OCI-LY3 (cell line): Measurements from ENCODE around the gene CCDC6.

Experiments
- H2AFZ ChIP-seq: fragments of 200-600, 300-600 bp; shearing (Covaris generic); 2 replicates; pipeline ENCODE4 v1.6.0; 2014; ENCODE audit warnings: antibody characterized with exemption, low read depth, low read length
- H3K27ac ChIP-seq: fragments of 200-600, 300-600 bp; sonication (generic); 2 replicates; pipeline ENCODE4 v1.5.1; 2014; ENCODE audit warnings: mild to moderate bottlenecking, low read length, moderate library complexity, mixed read lengths
- H3K27me3 ChIP-seq: fragments of 200-600, 300-600 bp; sonication (generic); 2 replicates; pipeline ENCODE4 v1.6.1; 2014; ENCODE audit warnings: low read depth, low read length, mixed read lengths
- H3K36me3 ChIP-seq: fragments of 200-600, 300-600 bp; sonication (generic); replicated peaks from 2 replicates; pipeline ENCODE3; 2014; ENCODE audit warnings: low read depth, low read length, mixed read lengths
- H3K4me1 ChIP-seq: fragments of 300-600, 200-600 bp; sonication (generic); 2 replicates; pipeline ENCODE4 v1.6.1; 2014; ENCODE audit warnings: low read length, mixed read lengths
- H3K4me2 ChIP-seq: fragments of 200-600, 300-600 bp; sonication (generic); 2 replicates; pipeline ENCODE4 v1.6.1; 2014; ENCODE audit warnings: low read length, mixed read lengths
- H3K4me3 ChIP-seq: fragments of 300-600, 200-600 bp; sonication (generic); 2 replicates; pipeline ENCODE4 v1.5.1; 2014; ENCODE audit warnings: antibody characterized with exemption, mild to moderate bottlenecking, low read length, moderate library complexity
- H3K79me2 ChIP-seq: fragments of 300-600, 200-600 bp; shearing (Covaris generic); 2 replicates; pipeline ENCODE4 v1.6.1; 2014; ENCODE audit warnings: mild to moderate bottlenecking, low read length, mixed read lengths
- H3K9ac ChIP-seq: fragments of 300-600, 200-600 bp; shearing (Covaris generic); 2 replicates; pipeline ENCODE4 v1.6.0; 2014; ENCODE audit warnings: mild to moderate bottlenecking, low read length, moderate library complexity
- H3K9me3 ChIP-seq: fragments of 200-600, 300-600 bp; shearing (Covaris generic); 2 replicates; pipeline ENCODE4 v1.6.1; 2014; ENCODE audit warnings: low read length, mixed read lengths; ENCODE audit not compliant: insufficient read depth
- H4K20me1 ChIP-seq: fragments of 200-600, 300-600 bp; sonication (generic); 2 replicates; pipeline ENCODE4 v1.6.1; 2016; ENCODE audit warnings: low read length, mixed read lengths; ENCODE audit not compliant: insufficient read depth
- CTCF ChIP-seq: fragments of 200-600, 300-600 bp; sonication (generic); IDR thresholded peaks from 2 replicates; pipeline ENCODE4 v1.5.1; 2014; ENCODE audit warnings: antibody characterized with exemption, low read length, low read depth
- EZH2phosphoT487 ChIP-seq: fragments of 200-600 bp; shearing (Covaris generic); IDR thresholded peaks from 2 replicates; pipeline ENCODE4 v1.6.1; 2018; ENCODE audit warnings: antibody characterized with exemption, mixed run types, low read depth

Gene CCDC6

GRCh38 chr10:59873896-59874295, 32.5 kb downstream of the CCDC6 start:
- H3K4me1 ChIP-seq: peaks cover 45% of the 10 kb centered on the region
- no peak overlapping the region for H2AFZ ChIP-seq
- H3K79me2 ChIP-seq: peaks cover 94% of the 10 kb centered on the region
- H4K20me1 ChIP-seq: peaks cover 74% of the 10 kb centered on the region
- H3K9me3 ChIP-seq: no peaks in the 10 kb centered on the region
- no peak for TF ChIP-seq CTCF
- H3K27me3 ChIP-seq: no peaks in the 10 kb centered on the region
- H3K36me3 ChIP-seq: no peaks in the 10 kb centered on the region
- no peak overlapping the region for H3K9ac ChIP-seq
- no peak overlapping the region for H3K27ac ChIP-seq
- peak overlapping the region; percentile 47 for H3K4me2 ChIP-seq
- peak overlapping the region; percentile 10; the same call in 1 of the 2 replicates for H3K4me3 ChIP-seq

- peaks cover 37% of the 10 kb centered on the region for H3K4me1 ChIP-seq
- no peak overlapping the region for H2AFZ ChIP-seq
- no peaks in the 10 kb centered on the region for H3K27me3 ChIP-seq
- no peaks in the 10 kb centered on the region for H3K9me3 ChIP-seq
- TF ChIP-seq CTCF: no peak
- no peak for TF ChIP-seq EZH2phosphoT487
- H4K20me1 ChIP-seq: peaks cover 71% of the 10 kb centered on the region
- no peak overlapping the region for H3K27ac ChIP-seq
- 0 out of 2 replicates have a peak overlapping the region, but pooled peaks have one; percentile 47 for H3K4me2 ChIP-seq
- no peak overlapping the region for H3K4me3 ChIP-seq
- H3K79me2 ChIP-seq: peaks cover 94% of the 10 kb centered on the region
- no peak overlapping the region for H3K9ac ChIP-seq
- H3K36me3 ChIP-seq: no peaks in the 10 kb centered on the region
Observed at GRCh38 chr10:59872892-59873463, 33.4 kb downstream of the CCDC6 start.

GRCh38 chr10:59870152-59870551, 36.2 kb downstream of the CCDC6 start:
- Histone ChIP-seq H3K9ac (no peak overlapping the region), H3K4me3 (no peak overlapping the region), H3K79me2 (peaks cover 89% of the 10 kb centered on the region), H3K9me3 (no peaks in the 10 kb centered on the region), H3K4me1 (peaks cover 22% of the 10 kb centered on the region), H3K36me3 (no peaks in the 10 kb centered on the region), H4K20me1 (peaks cover 69% of the 10 kb centered on the region), H3K27ac (no peak overlapping the region), H3K27me3 (no peaks in the 10 kb centered on the region), H3K4me2 (no peak overlapping the region), H2AFZ (no peak overlapping the region)
- TF ChIP-seq EZH2phosphoT487: no peak
- no peak for TF ChIP-seq CTCF

GRCh38 chr10:59869594-59869940, 36.8 kb downstream of the CCDC6 start:
- H3K27me3 ChIP-seq: no peaks in the 10 kb centered on the region
- H3K4me1 ChIP-seq: peaks cover 20% of the 10 kb centered on the region
- TF ChIP-seq CTCF: no peak
- no peak for TF ChIP-seq EZH2phosphoT487

More at GRCh38 chr10:59869594-59869940, 36.8 kb downstream of the CCDC6 start:
- Histone ChIP-seq H3K27ac (no peak overlapping the region), H2AFZ (no peak overlapping the region), H3K9ac (no peak overlapping the region), H3K4me2 (no peak overlapping the region), H3K4me3 (no peak overlapping the region), H3K79me2 (peaks cover 88% of the 10 kb centered on the region), H3K9me3 (no peaks in the 10 kb centered on the region), H4K20me1 (peaks cover 69% of the 10 kb centered on the region), H3K36me3 (no peaks in the 10 kb centered on the region)
